Naive thymus-derived CD4-positive, alpha-beta T cell (primary cell): ENCODE measurements around the gene PDGFRB. TPM values are rescaled to one million over a fixed set of nuclear protein-coding genes. Genes with fewer than 3 reads are reported as not detected.

Experiments
- ATAC-seq: fragments of 150-1000 bp; cut with Tn5 transposase; 2 replicates; pipeline ENCODE4 v1.10.0; 2021; ENCODE audit warnings: mild to moderate bottlenecking, moderate library complexity
- CTCF ChIA-PET: fragments of 350-600 bp; sonication (Branson Sonifier 250); formaldehyde crosslinking; loops from one replicate; lab custom pipeline; 2021; ENCODE audit warnings: antibody characterized with exemption; lab: Charles Lee
- POLR2A ChIA-PET: fragments of 350-600 bp; sonication (Branson Sonifier 250); formaldehyde crosslinking; loops from one replicate; lab custom pipeline; 2021; ENCODE audit warnings: antibody characterized with exemption, inconsistent platforms; lab: Charles Lee
- DNase-seq, 9 donors: peaks; one replicate each; pipeline versions ENCODE4 v3.0.0 to v3.0.0-alpha.2; 2020 to 2022; ENCODE audit warnings: mixed read lengths in 1 of 9
- H3K27ac ChIP-seq: one replicate; pipeline ENCODE4 v1.7.0; 2013; ENCODE audit warnings: mild to moderate bottlenecking, low read depth, low read length, moderate library complexity
- H3K27me3 ChIP-seq, 2 donors: one replicate each; pipeline ENCODE4 v1.7.0; 2013; ENCODE audit warnings: low read length in 2 of 2, mild to moderate bottlenecking in 2 of 2, moderate library complexity in 2 of 2; ENCODE audit not compliant: control insufficient read depth in 2 of 2, insufficient read depth in 2 of 2
- H3K36me3 ChIP-seq, 3 experiments: 1 replicate in 2 of 3; 2 replicates in 1 of 3; pipeline ENCODE4 v1.7.0; 2013; ENCODE audit warnings: low read length in 3 of 3, mild to moderate bottlenecking in 3 of 3, moderate library complexity in 1 of 3; ENCODE audit not compliant: insufficient read depth in 3 of 3, control insufficient read depth in 2 of 3
- H3K4me1 ChIP-seq, 2 donors: one replicate each; pipeline ENCODE4 v1.7.0; 2013; ENCODE audit warnings: low read length in 2 of 2, mild to moderate bottlenecking in 2 of 2, moderate library complexity in 1 of 2; ENCODE audit not compliant: control insufficient read depth in 2 of 2, insufficient read depth in 2 of 2
- H3K4me3 ChIP-seq: 2 replicates; pipeline ENCODE4 v1.7.0; 2013; ENCODE audit warnings: mild to moderate bottlenecking, low read length
- H3K9me3 ChIP-seq, 3 experiments: 1 replicate in 2 of 3; 2 replicates in 1 of 3; pipeline ENCODE4 v1.7.0; 2013; ENCODE audit warnings: low read length in 3 of 3; ENCODE audit not compliant: control insufficient read depth in 2 of 3
- H3K27ac Mint-ChIP-seq, 9 donors: one replicate each; pipeline ENCODE4 v1.8.0; 2020 to 2022; ENCODE audit warnings: mixed read lengths in 9 of 9, mild to moderate bottlenecking in 8 of 9, moderate library complexity in 5 of 9, inconsistent platforms in 2 of 9
- H3K27me3 Mint-ChIP-seq, 5 donors: one replicate each; pipeline ENCODE4 v1.8.0; 2021 to 2022; ENCODE audit warnings: mixed read lengths in 5 of 5, mild to moderate bottlenecking in 1 of 5
- H3K36me3 Mint-ChIP-seq, 5 donors: one replicate each; pipeline ENCODE4 v1.8.0; 2020 to 2022; ENCODE audit warnings: mixed read lengths in 5 of 5, mild to moderate bottlenecking in 3 of 5, inconsistent platforms in 1 of 5
- H3K4me1 Mint-ChIP-seq, 7 donors: one replicate each; pipeline ENCODE4 v1.8.0; 2020 to 2022; ENCODE audit warnings: mixed read lengths in 7 of 7, mild to moderate bottlenecking in 3 of 7, inconsistent platforms in 1 of 7
- H3K4me3 Mint-ChIP-seq, 10 donors: one replicate each; pipeline ENCODE4 v1.8.0; 2020 to 2022; ENCODE audit warnings: mild to moderate bottlenecking in 10 of 10, mixed read lengths in 10 of 10, moderate library complexity in 6 of 10, inconsistent platforms in 2 of 10
- H3K9me3 Mint-ChIP-seq, 11 donors: one replicate each; pipeline ENCODE4 v1.8.0; 2020 to 2022; ENCODE audit warnings: mixed read lengths in 11 of 11, mild to moderate bottlenecking in 4 of 11, inconsistent platforms in 1 of 11, moderate library complexity in 1 of 11
- intact Hi-C, 2 donors: fragments of 100-400 bp; cut with micrococcal nuclease; formaldehyde crosslinking; loops; one replicate each; pipeline ENCODE4 v1.15.1; 2023
- polyA plus RNA-seq, 2 donors: library from polyadenylated mRNA; unstranded; fragments of 300-500 nt; fragmentation: Illumina TruSeq; gene quantifications; one replicate each; pipeline ENCODE4 v1.2.3, GENCODE V29; 2021
- total RNA-seq, 6 experiments: library from RNA in 5 of 6; stranded (reverse) in 5 of 6; gene quantifications; 1 replicate in 5 of 6; 2 replicates in 1 of 6; pipeline ENCODE4 v1.2.3 and lab custom pipeline; 2021 to 2026

PDGFRB gene
- total and polyA plus RNA-seq, 7 experiments from 2014 or later = 0.37 to 8.5 (median 2.9) TPM; not detected in 3

DNA sequence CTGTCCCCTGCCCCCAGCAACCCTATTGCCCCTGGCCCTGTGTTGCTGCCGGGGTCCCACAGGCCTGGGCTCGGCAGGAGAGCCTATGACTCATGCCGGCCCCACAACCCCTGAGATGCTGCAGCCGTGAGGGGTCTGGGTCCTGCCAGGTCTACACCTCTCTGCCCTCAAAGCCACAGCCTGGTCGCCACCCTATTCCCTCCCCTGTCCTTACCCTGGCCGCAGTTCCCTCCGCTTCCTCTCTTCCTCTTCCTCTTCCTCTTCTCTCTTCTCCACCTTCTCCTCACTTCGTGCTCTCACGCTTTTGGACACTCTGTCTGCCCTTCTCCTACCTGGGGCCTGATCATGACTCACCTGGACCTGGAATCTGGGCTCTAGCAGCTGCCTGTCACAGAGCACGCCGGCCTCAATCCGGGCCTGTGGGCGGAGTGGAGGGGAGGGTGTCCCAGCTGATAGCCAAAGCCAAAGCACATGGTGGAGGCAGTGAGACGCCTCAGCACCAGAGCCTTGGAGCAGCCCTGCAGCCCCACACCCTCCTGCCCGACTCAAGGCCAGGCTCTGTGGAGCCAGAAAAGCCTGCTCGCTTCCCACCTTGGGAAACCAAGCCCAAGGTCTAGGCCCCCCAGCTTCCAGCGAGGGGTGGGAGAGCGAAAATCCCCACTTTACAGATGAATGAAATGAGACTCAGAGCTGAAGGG lies 42.4 kb downstream of the PDGFRB start:
- Mint-ChIP-seq H3K27ac (no peak overlapping the region), H3K27me3 (peaks cover 0 to 11% (median 4%) of the 10 kb centered on the region in 5 donors), H3K9me3 (peaks cover 0 to 1% (median 0%) of the 10 kb centered on the region in 11 donors), H3K4me3 (no peak overlapping the region), H3K4me1 (peaks cover 0 to 6% (median 0%) of the 10 kb centered on the region in 7 donors), H3K36me3 (no peaks in the 10 kb centered on the region)
- ChIA-PET POLR2A (no interaction called here), CTCF (no interaction called here)
- ATAC-seq (peak; percentile 22), DNase-seq (no peak)
- Histone ChIP-seq H3K9me3 (no peaks in the 10 kb centered on the region), H3K27me3 (no peaks in the 10 kb centered on the region), H3K27ac (no peak overlapping the region), H3K36me3 (no peaks in the 10 kb centered on the region), H3K4me1 (no peaks in the 10 kb centered on the region), H3K4me3 (no peak overlapping the region)
- intact Hi-C loops = no loop called here

DNA sequence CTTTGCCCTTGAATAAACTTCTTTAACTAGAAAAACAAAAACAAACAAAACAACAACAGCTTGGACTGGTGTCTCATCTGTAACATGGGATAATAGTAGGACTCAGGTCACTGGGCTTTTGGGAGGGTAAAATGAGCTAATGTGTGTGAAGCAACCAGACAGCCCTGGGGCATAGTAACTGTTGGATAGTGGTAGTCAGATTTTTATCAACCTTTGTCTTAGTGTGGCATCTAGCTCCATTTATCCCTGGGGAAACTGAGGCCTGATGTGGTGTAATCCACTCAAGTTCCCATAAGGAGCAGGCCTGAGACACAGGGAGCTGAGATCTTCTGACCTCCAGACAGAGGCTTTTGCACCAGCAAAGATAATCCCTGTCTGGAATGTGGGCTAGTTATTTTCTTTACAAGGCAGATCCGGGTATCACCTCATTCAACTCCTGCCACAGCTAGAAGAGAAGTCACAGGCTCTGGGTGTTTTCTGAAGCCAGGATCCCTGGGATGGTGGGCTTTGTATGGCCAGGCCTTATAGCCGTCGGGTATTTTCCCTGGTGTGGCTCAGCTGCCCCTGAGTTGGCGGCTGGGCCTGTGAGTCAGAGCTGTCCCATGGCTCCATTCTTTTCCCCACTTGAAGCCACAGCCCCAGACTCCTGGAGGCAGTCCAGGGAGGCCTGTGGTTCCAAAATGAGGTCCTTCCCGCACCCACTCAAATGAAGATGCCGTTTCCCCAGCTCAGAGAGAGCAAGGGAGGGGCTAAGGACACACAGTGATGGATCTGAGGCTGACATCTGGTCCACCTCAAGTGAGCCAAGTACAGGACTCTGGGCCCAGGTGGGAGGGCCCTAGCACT lies 43.2 kb downstream of the PDGFRB start:
- Histone ChIP-seq H3K4me1 (no peaks in the 10 kb centered on the region), H3K36me3 (no peaks in the 10 kb centered on the region), H3K4me3 (no peak overlapping the region), H3K9me3 (no peaks in the 10 kb centered on the region), H3K27ac (no peak overlapping the region), H3K27me3 (no peaks in the 10 kb centered on the region)
- Mint-ChIP-seq H3K4me1 (peaks cover 0 to 7% (median 0%) of the 10 kb centered on the region in 7 donors), H3K9me3 (peaks cover 0 to 1% (median 0%) of the 10 kb centered on the region in 11 donors), H3K27ac (no peak overlapping the region), H3K36me3 (no peaks in the 10 kb centered on the region), H3K4me3 (no peak overlapping the region), H3K27me3 (peaks cover 0 to 15% (median 4%) of the 10 kb centered on the region in 5 donors)
- intact Hi-C loops = no loop called here
- DNase-seq (no peak), ATAC-seq (peak; percentile 20)
- POLR2A ChIA-PET = no interaction called here
- CTCF ChIA-PET = no interaction called here

DNA sequence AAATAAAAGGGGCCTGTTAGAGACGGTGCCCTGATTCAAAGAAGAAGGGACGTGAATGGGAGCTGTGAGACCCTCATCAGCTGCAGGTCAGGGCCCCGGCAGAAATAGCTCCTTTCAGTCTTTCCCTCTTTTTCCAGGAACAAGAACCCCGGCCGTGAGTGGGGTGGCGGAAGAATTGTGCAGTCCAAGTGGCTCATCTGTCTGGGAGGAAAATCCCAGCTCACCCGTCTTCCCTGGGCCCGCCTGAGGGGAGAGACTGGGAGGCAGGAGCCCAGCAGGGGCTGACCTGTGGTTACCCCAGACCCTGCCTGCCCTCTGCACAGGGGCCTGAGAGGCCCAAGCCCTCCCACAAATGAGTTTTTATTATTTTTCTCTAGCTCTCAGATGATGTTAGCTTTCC lies 44.5 kb downstream of the PDGFRB start:
- Histone ChIP-seq H3K27me3 (no peaks in the 10 kb centered on the region), H3K36me3 (no peaks in the 10 kb centered on the region), H3K4me3 (no peak overlapping the region), H3K27ac (no peak overlapping the region), H3K9me3 (no peaks in the 10 kb centered on the region), H3K4me1 (no peaks in the 10 kb centered on the region)
- H3K4me3 Mint-ChIP-seq = no peak overlapping the region
- DNase-seq (no peak), ATAC-seq (no peak)
- CTCF ChIA-PET = no interaction called here
- H3K4me1 Mint-ChIP-seq = peaks cover 0 to 12% (median 0%) of the 10 kb centered on the region in 7 donors
- peaks cover 0 to 15% (median 4%) of the 10 kb centered on the region in 5 donors for H3K27me3 Mint-ChIP-seq
- intact Hi-C loops = no loop called here
- POLR2A ChIA-PET = no interaction called here
- H3K9me3 Mint-ChIP-seq = peaks cover 0 to 1% (median 0%) of the 10 kb centered on the region in 11 donors
- H3K36me3 Mint-ChIP-seq = no peaks in the 10 kb centered on the region
- no peak overlapping the region for H3K27ac Mint-ChIP-seq

DNA sequence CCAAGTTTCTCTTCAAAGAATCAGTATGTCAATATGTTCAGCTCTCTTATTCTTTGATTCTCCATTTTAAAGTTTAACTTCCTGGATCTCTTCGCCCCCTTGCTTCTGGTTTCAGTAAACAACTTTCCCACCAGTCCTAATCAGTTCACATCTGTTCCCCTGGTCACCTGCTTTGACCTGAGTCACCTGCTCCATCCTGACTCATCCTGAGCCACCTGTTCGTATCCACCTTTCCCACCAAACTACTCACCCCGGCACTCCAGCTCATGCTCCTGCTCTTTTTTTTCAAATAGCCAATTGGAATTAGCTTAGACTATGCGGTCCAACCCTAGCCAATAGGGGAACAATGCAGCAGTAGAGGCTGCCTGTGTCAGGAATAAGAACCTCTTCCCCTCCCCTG lies 45.7 kb downstream of the PDGFRB start:
- peaks cover 0 to 12% (median 0%) of the 10 kb centered on the region in 7 donors for H3K4me1 Mint-ChIP-seq
- H3K36me3 Mint-ChIP-seq = no peaks in the 10 kb centered on the region
- DNase-seq = no peak
- ATAC-seq = no peak
- H3K4me3 Mint-ChIP-seq = no peak overlapping the region
- H3K27me3 Mint-ChIP-seq = peaks cover 0 to 15% (median 4%) of the 10 kb centered on the region in 5 donors
- peaks cover 0 to 1% (median 0%) of the 10 kb centered on the region in 11 donors for H3K9me3 Mint-ChIP-seq
- Histone ChIP-seq H3K4me3 (no peak overlapping the region), H3K27me3 (no peaks in the 10 kb centered on the region), H3K9me3 (no peaks in the 10 kb centered on the region), H3K27ac (no peak overlapping the region), H3K4me1 (no peaks in the 10 kb centered on the region), H3K36me3 (no peaks in the 10 kb centered on the region)
- ChIA-PET CTCF (no interaction called here), POLR2A (no interaction called here)
- no peak overlapping the region for H3K27ac Mint-ChIP-seq
- intact Hi-C loops = no loop called here

DNA sequence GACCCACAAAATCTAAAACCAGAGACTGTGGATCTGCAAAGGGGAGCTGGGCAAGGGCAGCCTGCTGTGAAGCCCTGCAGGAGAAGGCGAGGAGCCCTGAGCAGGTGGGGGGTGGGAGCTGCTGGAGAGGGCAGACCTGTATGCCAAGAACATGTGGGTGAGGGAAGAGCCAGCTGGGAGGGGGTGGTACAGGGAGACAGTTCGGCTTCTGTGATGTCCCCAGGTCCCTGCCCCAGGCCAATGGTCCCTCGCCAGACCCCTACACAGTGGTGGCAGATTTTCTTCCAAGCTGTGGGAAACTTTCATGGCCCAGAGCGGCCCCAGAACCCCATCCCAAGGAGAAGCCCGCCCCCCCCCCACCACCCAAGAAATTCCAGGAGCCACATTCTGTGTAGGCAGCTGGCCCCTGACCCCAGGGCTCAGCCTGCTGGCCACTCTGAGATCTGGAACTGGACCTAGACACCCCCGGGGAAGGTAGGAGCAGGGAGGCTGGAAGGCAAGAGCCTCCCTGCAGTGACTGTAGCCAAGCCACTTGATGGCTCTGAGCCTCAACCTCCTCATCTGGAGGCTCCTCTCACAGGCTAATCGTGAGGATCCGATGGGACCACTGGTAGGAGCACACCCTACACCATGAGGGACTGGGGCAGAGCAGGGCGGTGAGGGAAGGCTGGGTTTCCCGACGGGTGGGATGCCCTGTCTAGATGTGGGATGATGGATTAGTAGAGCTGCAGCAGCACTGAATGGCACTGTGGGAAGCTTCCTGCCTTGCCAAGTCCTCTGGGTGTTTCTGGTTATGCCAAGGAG lies 46.7 kb downstream of the PDGFRB start:
- Histone ChIP-seq H3K36me3 (no peaks in the 10 kb centered on the region), H3K27ac (no peak overlapping the region), H3K27me3 (no peaks in the 10 kb centered on the region), H3K4me1 (no peaks in the 10 kb centered on the region), H3K9me3 (no peaks in the 10 kb centered on the region), H3K4me3 (no peak overlapping the region)
- ATAC-seq (no peak), DNase-seq (no peak)
- Mint-ChIP-seq H3K27ac (no peak overlapping the region), H3K4me1 (peaks cover 0 to 12% (median 0%) of the 10 kb centered on the region in 7 donors), H3K27me3 (peaks cover 0 to 15% (median 4%) of the 10 kb centered on the region in 5 donors), H3K36me3 (no peaks in the 10 kb centered on the region), H3K4me3 (no peak overlapping the region), H3K9me3 (peaks cover 0 to 1% (median 0%) of the 10 kb centered on the region in 11 donors)
- ChIA-PET CTCF (no interaction called here), POLR2A (interaction anchor here (0.6 kb wide), 1 partner anchor 358 kb away, joined by 3 read pairs; no protein-coding TSS in a partner anchor)
- intact Hi-C loops = no loop called here

DNA sequence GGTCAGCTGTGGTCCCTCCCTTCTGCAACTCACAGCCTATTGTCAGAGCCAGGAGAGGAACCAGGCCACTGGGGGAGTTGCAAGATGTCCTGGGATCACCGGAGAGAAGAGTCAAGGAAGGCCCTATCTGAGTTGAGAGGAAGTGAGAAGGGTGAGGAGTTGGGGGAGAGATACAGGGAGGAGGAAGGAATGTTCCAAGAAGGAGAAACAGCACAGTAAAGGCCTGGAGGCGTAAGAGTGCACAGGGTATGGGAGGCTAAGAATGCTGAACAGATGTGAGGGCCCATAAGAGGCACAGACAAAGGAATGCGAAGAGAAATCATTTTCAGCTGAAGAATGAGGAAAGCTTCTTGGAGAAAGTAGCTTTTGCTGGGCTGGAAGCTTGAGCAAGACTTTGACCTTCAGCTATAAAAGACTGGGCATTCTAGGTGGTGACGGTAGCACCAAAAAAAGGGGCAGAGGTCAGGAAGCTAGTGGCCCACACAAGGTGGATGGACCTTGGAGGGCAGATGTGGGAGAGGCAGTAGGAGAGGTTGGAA lies 47.7 kb downstream of the PDGFRB start:
- POLR2A ChIA-PET = interaction anchor here (0.6 kb wide), 1 partner anchor 357 kb away, joined by 3 read pairs; no protein-coding TSS in a partner anchor
- no peak overlapping the region for H3K27ac ChIP-seq
- Mint-ChIP-seq H3K27me3 (peaks cover 0 to 15% (median 4%) of the 10 kb centered on the region in 5 donors), H3K27ac (peak overlapping the region in 1 of 9 donors; percentile 12), H3K9me3 (peaks cover 0 to 1% (median 0%) of the 10 kb centered on the region in 11 donors), H3K4me3 (no peak overlapping the region), H3K4me1 (peaks cover 0 to 9% (median 0%) of the 10 kb centered on the region in 7 donors), H3K36me3 (no peaks in the 10 kb centered on the region)
- ATAC-seq (no peak), DNase-seq (no peak)
- intact Hi-C loops = no loop called here
- H3K9me3 ChIP-seq = no peaks in the 10 kb centered on the region
- CTCF ChIA-PET = no interaction called here
- H3K36me3 ChIP-seq = no peaks in the 10 kb centered on the region
- H3K4me1 ChIP-seq = no peaks in the 10 kb centered on the region
- H3K27me3 ChIP-seq = no peaks in the 10 kb centered on the region
- H3K4me3 ChIP-seq = no peak overlapping the region
